HepG2 (cell line): ENCODE measurements around the gene STX4. TPM values are rescaled to one million over a fixed set of nuclear protein-coding genes. Genes with fewer than 3 reads are reported as not detected.
A peak's percentile ranks its signal among the peaks of the same experiment; 100 is the strongest.

ENCODE experiments used
- ATF1 ChIP-seq: IDR thresholded peaks from 2 replicates; pipeline ENCODE4 v1.6.1; 2016; ENCODE audit warnings: mild to moderate bottlenecking, control low read depth
- ATM ChIP-seq: fragments of 450-650 bp; IDR thresholded peaks from 2 replicates; pipeline ENCODE4 v1.7.1; 2017; ENCODE audit warnings: mild to moderate bottlenecking, borderline replicate concordance
- DR1 ChIP-seq: sonication (generic); formaldehyde crosslinking; IDR thresholded peaks from 2 replicates; pipeline ENCODE4 v1.8.0; 2021; ENCODE audit warnings: mild to moderate bottlenecking, missing genetic modification reagents, inconsistent platforms
- KLF11 ChIP-seq: IDR thresholded peaks from 2 replicates; pipeline ENCODE4 v1.6.1; 2016; ENCODE audit warnings: missing compliant biosample characterization
- MIER3 ChIP-seq: IDR thresholded peaks from 2 replicates; pipeline ENCODE4 v1.6.1; 2016; ENCODE audit warnings: missing compliant biosample characterization, borderline replicate concordance
- NPAS2 ChIP-seq: sonication (generic); formaldehyde crosslinking; IDR thresholded peaks from 2 replicates; pipeline ENCODE4 v1.8.0; 2022; ENCODE audit warnings: mild to moderate bottlenecking, missing genetic modification reagents, borderline replicate concordance
- NR2F6 ChIP-seq, 2 experiments: IDR thresholded peaks; 2 replicates each; pipeline ENCODE4 v1.6.1; 2016; ENCODE audit warnings: antibody characterized with exemption in 1 of 2, mild to moderate bottlenecking in 1 of 2
- TRIM24 ChIP-seq: sonication (generic); formaldehyde crosslinking; IDR thresholded peaks from 2 replicates; pipeline ENCODE4 v1.8.0; 2022; ENCODE audit warnings: mild to moderate bottlenecking, missing genetic modification reagents
- ZNF333 ChIP-seq: sonication (generic); formaldehyde crosslinking; IDR thresholded peaks from 2 replicates; pipeline ENCODE4 v1.4.0; 2020; ENCODE audit warnings: mild to moderate bottlenecking, missing genetic modification reagents, borderline replicate concordance
- ZNF772 ChIP-seq: sonication (generic); formaldehyde crosslinking; IDR thresholded peaks from 2 replicates; pipeline ENCODE4 v1.5.0; 2020; ENCODE audit warnings: mild to moderate bottlenecking, missing genetic modification reagents
- polyA plus RNA-seq, 8 experiments: library from polyadenylated mRNA; depleted of rRNA in 3 of 8; stranded (reverse) in 7 of 8; unstranded in 1 of 8; fragments of >200 nt; fragmentation: Illumina TruSeq in 4 of 8; extraction: Trizol in 4 of 8; gene quantifications; 2 replicates each; pipeline versions ENCODE4 v1.2.1 to v1.2.3, GENCODE V29; 2011 to 2016; ENCODE audit warnings: low read depth in 4 of 8, missing spikeins in 1 of 8, mixed read lengths in 1 of 8; ENCODE audit not compliant: insufficient read depth in 1 of 8
- total RNA-seq, 5 experiments: library from RNA; depleted of rRNA; stranded (reverse); fragments of >200 nt; fragmentation: Illumina TruSeq; extraction: Trizol; gene quantifications; 2 replicates each; pipeline ENCODE4 v1.2.3, GENCODE V29; 2016; ENCODE audit warnings: low read depth in 1 of 5
- TF ChIP-seq, protein P1 (sequence below): sonication (generic); formaldehyde crosslinking; IDR thresholded peaks from 2 replicates; pipeline ENCODE4 v1.5.0; 2020; ENCODE audit warnings: mild to moderate bottlenecking, missing genetic modification reagents, borderline replicate concordance
- TF ChIP-seq, protein P2 (sequence below): sonication (generic); formaldehyde crosslinking; IDR thresholded peaks from one replicate; pipeline ENCODE4 v1.5.1; 2020; ENCODE audit warnings: mild to moderate bottlenecking, missing genetic modification reagents; ENCODE audit errors: not compliant biosample characterization

Gene STX4
- total and polyA plus RNA-seq, 2 of the 13 experiments (the other 11 are each of a cell fraction or from before 2014, with no cell fraction given) = 29.2 to 34.6 TPM

DNA sequence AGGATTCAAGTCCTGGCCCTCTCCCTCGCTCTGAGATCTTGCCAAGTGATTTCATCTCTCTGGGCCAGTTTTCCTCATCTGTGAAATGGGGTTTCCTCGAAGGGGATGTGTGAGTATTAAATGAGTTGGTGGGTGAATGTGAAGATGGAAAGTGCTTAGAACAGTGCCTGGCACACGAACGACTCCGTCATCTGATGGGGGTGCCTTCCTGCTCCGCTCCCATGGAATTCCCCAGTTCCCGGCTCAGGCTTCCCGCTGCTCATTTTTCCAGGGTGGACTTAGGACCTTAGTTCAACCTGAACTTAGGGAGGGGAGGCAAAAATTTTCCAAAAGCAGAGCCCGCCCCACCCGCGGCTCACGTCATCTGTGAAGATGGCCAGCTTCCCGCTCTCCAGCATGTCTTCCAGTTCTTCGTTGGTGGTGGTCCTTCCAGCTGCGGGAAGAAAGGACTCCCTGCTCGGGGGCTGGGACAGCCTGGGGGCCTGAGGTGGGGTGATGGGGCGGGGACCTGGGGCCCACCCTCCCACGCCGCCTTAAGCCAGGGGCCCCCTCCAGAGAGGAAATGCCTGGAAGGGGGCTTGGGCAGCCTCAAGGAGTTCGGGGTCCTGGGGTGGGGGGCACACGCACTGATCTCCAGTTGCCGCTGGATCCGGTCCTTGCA, 36.9 kb upstream of the STX4 start (continued):
- TF ChIP-seq, protein P1, sequence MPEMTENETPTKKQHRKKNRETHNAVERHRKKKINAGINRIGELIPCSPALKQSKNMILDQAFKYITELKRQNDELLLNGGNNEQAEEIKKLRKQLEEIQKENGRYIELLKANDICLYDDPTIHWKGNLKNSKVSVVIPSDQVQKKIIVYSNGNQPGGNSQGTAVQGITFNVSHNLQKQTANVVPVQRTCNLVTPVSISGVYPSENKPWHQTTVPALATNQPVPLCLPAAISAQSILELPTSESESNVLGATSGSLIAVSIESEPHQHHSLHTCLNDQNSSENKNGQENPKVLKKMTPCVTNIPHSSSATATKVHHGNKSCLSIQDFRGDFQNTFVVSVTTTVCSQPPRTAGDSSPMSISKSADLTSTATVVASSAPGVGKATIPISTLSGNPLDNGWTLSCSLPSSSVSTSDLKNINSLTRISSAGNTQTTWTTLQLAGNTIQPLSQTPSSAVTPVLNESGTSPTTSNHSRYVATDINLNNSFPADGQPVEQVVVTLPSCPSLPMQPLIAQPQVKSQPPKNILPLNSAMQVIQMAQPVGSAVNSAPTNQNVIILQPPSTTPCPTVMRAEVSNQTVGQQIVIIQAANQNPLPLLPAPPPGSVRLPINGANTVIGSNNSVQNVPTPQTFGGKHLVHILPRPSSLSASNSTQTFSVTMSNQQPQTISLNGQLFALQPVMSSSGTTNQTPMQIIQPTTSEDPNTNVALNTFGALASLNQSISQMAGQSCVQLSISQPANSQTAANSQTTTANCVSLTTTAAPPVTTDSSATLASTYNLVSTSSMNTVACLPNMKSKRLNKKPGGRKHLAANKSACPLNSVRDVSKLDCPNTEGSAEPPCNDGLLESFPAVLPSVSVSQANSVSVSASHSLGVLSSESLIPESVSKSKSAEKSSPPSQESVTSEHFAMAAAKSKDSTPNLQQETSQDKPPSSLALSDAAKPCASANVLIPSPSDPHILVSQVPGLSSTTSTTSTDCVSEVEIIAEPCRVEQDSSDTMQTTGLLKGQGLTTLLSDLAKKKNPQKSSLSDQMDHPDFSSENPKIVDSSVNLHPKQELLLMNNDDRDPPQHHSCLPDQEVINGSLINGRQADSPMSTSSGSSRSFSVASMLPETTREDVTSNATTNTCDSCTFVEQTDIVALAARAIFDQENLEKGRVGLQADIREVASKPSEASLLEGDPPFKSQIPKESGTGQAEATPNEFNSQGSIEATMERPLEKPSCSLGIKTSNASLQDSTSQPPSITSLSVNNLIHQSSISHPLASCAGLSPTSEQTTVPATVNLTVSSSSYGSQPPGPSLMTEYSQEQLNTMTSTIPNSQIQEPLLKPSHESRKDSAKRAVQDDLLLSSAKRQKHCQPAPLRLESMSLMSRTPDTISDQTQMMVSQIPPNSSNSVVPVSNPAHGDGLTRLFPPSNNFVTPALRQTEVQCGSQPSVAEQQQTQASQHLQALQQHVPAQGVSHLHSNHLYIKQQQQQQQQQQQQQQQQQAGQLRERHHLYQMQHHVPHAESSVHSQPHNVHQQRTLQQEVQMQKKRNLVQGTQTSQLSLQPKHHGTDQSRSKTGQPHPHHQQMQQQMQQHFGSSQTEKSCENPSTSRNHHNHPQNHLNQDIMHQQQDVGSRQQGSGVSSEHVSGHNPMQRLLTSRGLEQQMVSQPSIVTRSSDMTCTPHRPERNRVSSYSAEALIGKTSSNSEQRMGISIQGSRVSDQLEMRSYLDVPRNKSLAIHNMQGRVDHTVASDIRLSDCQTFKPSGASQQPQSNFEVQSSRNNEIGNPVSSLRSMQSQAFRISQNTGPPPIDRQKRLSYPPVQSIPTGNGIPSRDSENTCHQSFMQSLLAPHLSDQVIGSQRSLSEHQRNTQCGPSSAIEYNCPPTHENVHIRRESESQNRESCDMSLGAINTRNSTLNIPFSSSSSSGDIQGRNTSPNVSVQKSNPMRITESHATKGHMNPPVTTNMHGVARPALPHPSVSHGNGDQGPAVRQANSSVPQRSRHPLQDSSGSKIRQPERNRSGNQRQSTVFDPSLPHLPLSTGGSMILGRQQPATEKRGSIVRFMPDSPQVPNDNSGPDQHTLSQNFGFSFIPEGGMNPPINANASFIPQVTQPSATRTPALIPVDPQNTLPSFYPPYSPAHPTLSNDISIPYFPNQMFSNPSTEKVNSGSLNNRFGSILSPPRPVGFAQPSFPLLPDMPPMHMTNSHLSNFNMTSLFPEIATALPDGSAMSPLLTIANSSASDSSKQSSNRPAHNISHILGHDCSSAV (CRISPR knock-in tag) = no peak
- no peak for TF ChIP-seq NPAS2 (CRISPR knock-in tag)
- no peak for TF ChIP-seq KLF11 (CRISPR knock-in tag)
- no peak for TF ChIP-seq DR1 (CRISPR knock-in tag)
- peak; percentile 76; the same call in 1 of the 2 replicates for TF ChIP-seq ATF1
- TF ChIP-seq TRIM24 (CRISPR knock-in tag) = no peak
- TF ChIP-seq, protein P2, sequence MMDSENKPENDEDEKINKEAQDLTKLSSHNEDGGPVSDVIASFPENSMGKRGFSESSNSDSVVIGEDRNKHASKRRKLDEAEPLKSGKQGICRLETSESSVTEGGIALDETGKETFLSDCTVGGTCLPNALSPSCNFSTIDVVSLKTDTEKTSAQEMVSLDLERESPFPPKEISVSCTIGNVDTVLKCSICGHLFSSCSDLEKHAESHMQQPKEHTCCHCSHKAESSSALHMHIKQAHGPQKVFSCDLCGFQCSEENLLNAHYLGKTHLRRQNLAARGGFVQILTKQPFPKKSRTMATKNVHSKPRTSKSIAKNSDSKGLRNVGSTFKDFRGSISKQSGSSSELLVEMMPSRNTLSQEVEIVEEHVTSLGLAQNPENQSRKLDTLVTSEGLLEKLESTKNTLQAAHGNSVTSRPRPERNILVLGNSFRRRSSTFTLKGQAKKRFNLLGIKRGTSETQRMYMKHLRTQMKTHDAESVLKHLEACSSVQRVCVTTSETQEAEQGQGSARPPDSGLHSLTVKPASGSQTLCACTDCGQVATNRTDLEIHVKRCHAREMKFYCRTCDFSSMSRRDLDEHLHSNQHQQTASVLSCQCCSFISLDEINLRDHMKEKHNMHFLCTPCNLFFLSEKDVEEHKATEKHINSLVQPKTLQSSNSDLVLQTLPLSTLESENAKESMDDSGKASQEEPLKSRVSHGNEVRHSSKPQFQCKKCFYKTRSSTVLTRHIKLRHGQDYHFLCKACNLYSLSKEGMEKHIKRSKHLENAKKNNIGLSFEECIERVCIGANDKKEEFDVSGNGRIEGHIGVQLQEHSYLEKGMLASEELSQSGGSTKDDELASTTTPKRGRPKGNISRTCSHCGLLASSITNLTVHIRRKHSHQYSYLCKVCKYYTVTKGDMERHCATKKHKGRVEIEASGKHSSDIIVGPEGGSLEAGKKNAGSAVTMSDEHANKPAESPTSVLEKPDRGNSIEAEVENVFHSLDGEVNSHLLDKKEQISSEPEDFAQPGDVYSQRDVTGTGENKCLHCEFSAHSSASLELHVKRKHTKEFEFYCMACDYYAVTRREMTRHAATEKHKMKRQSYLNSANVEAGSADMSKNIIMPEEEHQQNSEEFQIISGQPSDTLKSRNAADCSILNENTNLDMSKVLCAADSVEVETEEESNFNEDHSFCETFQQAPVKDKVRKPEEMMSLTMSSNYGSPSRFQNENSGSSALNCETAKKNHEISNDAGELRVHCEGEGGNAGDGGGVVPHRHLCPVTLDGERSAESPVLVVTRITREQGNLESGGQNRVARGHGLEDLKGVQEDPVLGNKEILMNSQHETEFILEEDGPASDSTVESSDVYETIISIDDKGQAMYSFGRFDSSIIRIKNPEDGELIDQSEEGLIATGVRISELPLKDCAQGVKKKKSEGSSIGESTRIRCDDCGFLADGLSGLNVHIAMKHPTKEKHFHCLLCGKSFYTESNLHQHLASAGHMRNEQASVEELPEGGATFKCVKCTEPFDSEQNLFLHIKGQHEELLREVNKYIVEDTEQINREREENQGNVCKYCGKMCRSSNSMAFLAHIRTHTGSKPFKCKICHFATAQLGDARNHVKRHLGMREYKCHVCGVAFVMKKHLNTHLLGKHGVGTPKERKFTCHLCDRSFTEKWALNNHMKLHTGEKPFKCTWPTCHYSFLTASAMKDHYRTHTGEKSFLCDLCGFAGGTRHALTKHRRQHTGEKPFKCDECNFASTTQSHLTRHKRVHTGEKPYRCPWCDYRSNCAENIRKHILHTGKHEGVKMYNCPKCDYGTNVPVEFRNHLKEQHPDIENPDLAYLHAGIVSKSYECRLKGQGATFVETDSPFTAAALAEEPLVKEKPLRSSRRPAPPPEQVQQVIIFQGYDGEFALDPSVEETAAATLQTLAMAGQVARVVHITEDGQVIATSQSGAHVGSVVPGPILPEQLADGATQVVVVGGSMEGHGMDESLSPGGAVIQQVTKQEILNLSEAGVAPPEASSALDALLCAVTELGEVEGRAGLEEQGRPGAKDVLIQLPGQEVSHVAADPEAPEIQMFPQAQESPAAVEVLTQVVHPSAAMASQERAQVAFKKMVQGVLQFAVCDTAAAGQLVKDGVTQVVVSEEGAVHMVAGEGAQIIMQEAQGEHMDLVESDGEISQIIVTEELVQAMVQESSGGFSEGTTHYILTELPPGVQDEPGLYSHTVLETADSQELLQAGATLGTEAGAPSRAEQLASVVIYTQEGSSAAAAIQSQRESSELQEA (CRISPR knock-in tag) = no peak
- no peak for TF ChIP-seq ZNF333 (CRISPR knock-in tag)
- 0 out of 2 replicates have a peak, but pooled peaks have one; percentile 22 for TF ChIP-seq ZNF772
- no peak for TF ChIP-seq ATM
- TF ChIP-seq NR2F6 (IDR thresholded peaks at IDR 0.05) = no peak; the same call in 1 of the 2 replicates
- TF ChIP-seq NR2F6 (CRISPR knock-in tag; IDR thresholded peaks at IDR 0.05) = peak; percentile 48; the same call in 1 of the 2 replicates
- no peak for TF ChIP-seq MIER3
